HL-60 (cell line): Measurements from ENCODE around the gene RABGEF1.

ENCODE experiments used
- DNase-seq, 2 experiments: peaks; one replicate each; pipeline ENCODE4 v3.0.0-alpha.2; 2010 to 2020; ENCODE audit warnings: low read depth in 1 of 2, low spot score in 1 of 2
- H3K27ac ChIP-seq: fragments of 250-450 bp; sonication (Bioruptor Pico); replicated peaks from 2 replicates; pipeline ENCODE4 v1.5.1; 2020; ENCODE audit warnings: mild to moderate bottlenecking, moderate library complexity
- H3K27me3 ChIP-seq: fragments of 250-450 bp; sonication (Bioruptor Pico); 2 replicates; pipeline ENCODE4 v1.5.1; 2021; ENCODE audit warnings: mild to moderate bottlenecking, moderate library complexity; ENCODE audit not compliant: insufficient read depth, poor library complexity, severe bottlenecking
- H3K4me3 ChIP-seq: replicated peaks from 2 replicates; pipeline ENCODE4 v1.5.1; 2011; ENCODE audit warnings: mild to moderate bottlenecking, control low read depth, low read length; ENCODE audit not compliant: insufficient read depth
- CTCF ChIP-seq: IDR thresholded peaks from one replicate; pipeline ENCODE4 v1.5.1; 2011; ENCODE audit warnings: low read length, control low read depth, inconsistent platforms; ENCODE audit not compliant: insufficient read depth
- GABPA ChIP-seq: IDR thresholded peaks from 2 replicates; pipeline ENCODE4 v1.6.1; 2012; ENCODE audit warnings: low read depth
- POLR2AphosphoS5 ChIP-seq: IDR thresholded peaks from 2 replicates; pipeline ENCODE4 v1.6.1; 2012; ENCODE audit warnings: low read depth
- REST ChIP-seq: IDR thresholded peaks from 2 replicates; pipeline ENCODE4 v1.6.1; 2012; ENCODE audit warnings: low read depth; ENCODE audit not compliant: insufficient replicate concordance
- SPI1 ChIP-seq: IDR thresholded peaks from 2 replicates; pipeline ENCODE4 v1.6.1; 2012; ENCODE audit warnings: low read depth, mild to moderate bottlenecking, borderline replicate concordance

Gene RABGEF1

GRCh38 chr7:66729274-66729673 lies 11.3 kb upstream of the RABGEF1 start:
- Histone ChIP-seq H3K27ac (no peak overlapping the region), H3K27me3 (no peaks in the 10 kb centered on the region), H3K4me3 (no peak overlapping the region)
- TF ChIP-seq SPI1 (no peak), REST (no peak), POLR2AphosphoS5 (no peak), CTCF (no peak), GABPA (no peak)
- no peak for DNase-seq

- no peak overlapping the region for H3K27ac ChIP-seq
- H3K4me3 ChIP-seq = no peak overlapping the region
- TF ChIP-seq REST (no peak), POLR2AphosphoS5 (no peak), CTCF (no peak), SPI1 (no peak), GABPA (no peak)
- no peak for DNase-seq
- no peaks in the 10 kb centered on the region for H3K27me3 ChIP-seq
Observed at GRCh38 chr7:66731986-66732385, 8.5 kb upstream of the RABGEF1 start.

- Histone ChIP-seq H3K27me3 (no peaks in the 10 kb centered on the region), H3K4me3 (no peak overlapping the region), H3K27ac (no peak overlapping the region)
- DNase-seq = no peak
- TF ChIP-seq CTCF (no peak), POLR2AphosphoS5 (no peak), SPI1 (no peak), REST (no peak), GABPA (no peak)
Observed at GRCh38 chr7:66732439-66732838, 8.1 kb upstream of the RABGEF1 start.
